HG03045 (cell line): ENCODE results near the gene ZNRF2.
A peak's percentile ranks its signal among the peaks of the same experiment; 100 is the strongest.

Experiments used
- ATAC-seq: cut with Tn5 transposase; IDR thresholded peaks from one replicate; pipeline ENCODE4 v1.9.1; 2021; ENCODE audit warnings: mild to moderate bottlenecking, moderate library complexity; ENCODE audit not compliant: unreplicated experiment

Gene ZNRF2

GRCh38 chr7:30315589-30315988, 31.2 kb downstream of the ZNRF2 start:
- no peak for ATAC-seq

- no peak for ATAC-seq
Measured at GRCh38 chr7:30320392-30320791, 36.0 kb downstream of the ZNRF2 start.

DNA sequence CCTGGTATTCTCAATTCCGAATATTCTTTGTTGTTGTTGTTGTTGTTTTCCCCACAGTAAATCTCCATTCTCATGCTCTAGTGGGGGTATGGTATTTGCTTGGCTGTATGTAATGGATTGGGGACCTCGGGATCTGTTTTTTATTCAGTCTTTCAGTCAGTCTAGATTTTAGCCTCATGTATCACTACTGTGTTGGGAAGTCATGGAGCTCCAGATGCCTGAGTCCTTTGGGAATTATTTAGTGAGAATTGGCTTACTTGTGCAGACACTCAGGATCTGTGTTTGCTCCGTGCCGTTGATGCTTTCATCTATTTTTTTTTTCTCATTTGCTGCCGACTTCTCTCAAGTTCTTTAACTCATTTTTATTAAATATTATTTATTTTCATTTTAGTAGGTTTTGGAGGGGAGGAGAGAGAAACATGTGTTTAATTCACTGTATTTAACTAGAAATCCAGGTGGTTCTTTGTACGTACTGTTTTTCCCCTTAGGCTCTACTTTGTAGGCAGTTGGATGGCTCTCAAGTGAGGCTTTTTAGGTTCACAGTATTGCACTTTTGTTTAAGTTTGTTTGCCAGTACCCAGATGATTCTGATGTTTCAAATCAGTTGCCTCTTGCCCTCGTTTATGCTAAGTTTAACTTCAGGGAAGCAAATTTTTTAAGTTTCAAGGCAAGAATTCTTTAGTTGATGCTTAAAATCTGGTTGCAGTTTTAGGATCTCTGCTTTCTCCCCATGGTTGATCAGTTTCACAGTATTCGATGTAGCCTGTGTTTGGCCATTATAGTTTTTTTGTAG, 36.9 kb downstream of the ZNRF2 start:
- no peak for ATAC-seq

DNA sequence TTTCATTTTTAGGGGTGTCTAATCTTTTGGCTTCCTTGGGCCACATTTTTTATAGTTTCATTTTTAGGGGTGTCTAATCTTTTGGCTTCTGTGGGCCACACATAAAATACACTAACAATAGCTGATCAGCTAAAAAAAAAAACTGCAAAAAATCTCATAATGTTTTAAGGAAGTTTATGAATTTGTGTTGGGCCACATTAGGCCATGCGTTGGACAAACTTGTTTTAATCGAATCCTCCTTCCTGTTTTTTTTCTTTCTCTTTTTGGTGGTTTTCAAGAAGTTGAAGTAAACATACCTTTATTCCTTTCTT, 37.4 kb downstream of the ZNRF2 start:
- no peak for ATAC-seq

DNA sequence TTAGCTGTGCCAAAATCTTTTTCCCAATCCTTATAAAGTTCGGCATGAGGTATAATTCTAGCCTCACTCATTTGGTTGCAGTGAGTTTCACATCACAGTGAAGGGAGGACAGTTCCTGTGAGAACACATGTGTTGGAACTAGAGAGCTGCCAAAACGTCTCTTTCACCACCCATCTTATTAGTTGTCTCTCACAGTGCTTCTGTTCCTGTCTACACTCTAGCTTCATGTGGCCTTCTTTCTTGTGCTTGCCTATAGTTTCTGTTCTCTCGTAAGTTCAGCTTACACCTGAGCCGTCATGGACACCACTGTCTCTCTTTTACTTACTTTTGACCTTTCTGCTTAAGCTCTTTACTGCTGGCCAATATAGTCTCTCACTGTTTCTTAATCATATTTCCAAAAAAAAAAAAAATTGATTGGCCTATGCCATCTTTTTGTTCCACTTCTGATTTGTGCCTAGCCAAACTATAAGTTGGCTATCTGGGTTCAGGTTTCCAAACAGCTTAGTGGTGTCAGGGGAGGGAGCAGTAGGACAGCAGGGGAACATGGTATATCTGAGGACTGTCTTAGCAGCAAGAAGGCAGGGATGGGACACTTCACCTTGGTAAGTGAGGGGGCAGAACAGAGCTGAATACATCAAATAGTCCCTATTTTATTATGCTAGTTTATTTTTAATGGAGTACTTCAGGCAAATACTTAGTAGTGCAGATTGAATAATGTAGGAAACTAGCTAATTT, 38.0 kb downstream of the ZNRF2 start:
- ATAC-seq = peak; percentile 80

DNA sequence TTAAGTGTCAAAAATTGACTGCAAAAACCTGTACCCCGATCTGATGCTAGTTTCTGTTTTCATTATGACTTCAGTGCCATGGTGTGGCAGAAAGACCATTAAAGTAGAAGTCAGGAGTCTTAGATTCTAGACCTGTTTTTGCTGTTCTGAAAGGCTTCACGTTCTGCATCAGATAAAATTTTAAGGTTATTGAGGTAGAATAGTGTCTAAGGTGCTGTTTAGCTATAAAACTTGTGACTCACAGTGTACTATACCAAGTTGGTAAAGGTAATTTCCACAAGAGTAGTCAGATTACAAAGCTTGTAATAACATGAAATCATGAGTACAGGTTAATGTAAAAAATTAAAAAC, 38.6 kb downstream of the ZNRF2 start:
- ATAC-seq = peak; percentile 35

GRCh38 chr7:30327813-30328212, 43.4 kb downstream of the ZNRF2 start:
- ATAC-seq = no peak

- ATAC-seq = no peak
Measured at GRCh38 chr7:30328381-30328780, 44.0 kb downstream of the ZNRF2 start.

GRCh38 chr7:30329716-30330115, 45.3 kb downstream of the ZNRF2 start:
- no peak for ATAC-seq

- peak; percentile 83 for ATAC-seq
Measured at GRCh38 chr7:30330134-30331111, 46.0 kb downstream of the ZNRF2 start.

- no peak for ATAC-seq
Measured at GRCh38 chr7:30331338-30331737, 46.9 kb downstream of the ZNRF2 start.

- ATAC-seq = no peak
Measured at GRCh38 chr7:30332549-30332948, 48.2 kb downstream of the ZNRF2 start.

DNA sequence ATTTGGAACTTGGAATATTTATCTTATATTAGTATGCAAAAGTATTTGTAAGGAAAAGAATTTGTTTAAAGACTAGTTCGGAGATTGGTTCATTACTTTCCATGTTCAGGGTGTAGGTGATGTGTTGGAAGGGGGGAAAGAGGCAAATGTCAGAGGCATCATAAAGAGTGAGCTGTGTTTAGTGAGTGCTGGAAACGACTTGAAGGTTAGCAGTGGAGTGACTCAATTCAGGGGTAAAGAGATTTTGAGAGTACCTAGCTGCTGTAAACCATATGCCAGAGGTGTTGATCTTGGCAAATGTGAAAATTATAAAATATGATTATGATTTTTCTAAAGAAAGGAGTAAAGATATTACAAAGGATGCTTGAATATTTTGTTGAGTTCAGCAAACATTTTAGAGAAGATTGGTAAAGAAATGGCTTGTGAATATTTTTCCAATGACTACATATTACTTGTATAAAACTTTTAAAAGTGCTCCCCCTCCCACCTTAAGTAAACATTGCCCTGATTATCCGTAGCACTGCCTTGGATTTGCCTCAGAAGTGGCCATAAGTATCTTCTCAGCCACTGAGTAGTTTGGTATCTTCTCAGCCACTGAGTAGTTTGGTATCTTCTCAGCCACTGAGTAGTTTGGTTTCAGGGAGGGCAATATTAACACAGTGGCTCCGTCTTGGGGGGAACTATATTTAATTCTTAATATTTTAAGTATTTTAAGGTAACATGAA, 51.5 kb downstream of the ZNRF2 start:
- no peak for ATAC-seq

DNA sequence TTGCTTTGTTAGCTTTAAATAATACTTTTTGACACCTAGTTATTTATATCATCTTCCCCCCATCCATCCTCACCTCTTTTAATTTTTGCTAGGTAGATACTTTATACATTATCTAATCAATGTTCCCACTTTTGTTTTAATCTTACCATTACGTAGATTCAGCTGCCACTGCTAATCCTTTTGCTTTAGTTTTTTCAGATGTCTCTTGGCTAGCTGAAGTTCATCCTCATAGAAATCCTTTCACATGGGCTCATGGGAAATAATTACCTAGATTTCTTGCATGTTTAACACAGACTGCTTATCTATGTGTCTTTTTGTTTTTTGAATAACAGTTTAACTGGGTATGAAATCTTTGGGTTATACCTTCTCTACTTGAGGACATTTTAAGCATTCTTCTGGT, 60.1 kb downstream of the ZNRF2 start:
- ATAC-seq = no peak

GRCh38 chr7:30347226-30348082, 63.1 kb downstream of the ZNRF2 start:
- ATAC-seq = peak; percentile 12

DNA sequence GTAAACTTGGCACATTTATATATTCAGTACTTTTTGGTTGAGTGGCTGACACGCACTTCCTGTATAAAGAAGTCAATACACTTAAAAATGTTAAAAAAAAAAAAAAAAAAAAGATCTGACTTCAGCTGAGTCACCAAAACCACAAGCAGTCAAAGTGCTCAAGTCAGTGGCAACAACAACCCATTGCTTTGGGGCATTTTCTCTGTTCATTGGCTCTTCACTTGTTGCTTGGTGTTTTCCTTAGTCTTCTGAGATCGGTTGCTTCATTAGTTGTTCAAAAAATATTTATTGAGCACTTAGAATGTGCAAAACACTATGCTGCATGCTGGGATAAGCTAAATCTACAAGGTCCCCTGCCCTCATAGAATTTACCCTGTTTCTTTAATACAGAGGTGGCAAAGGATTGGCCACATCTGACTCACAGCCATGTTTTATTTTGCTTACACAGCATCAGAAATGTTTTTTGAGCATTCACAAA, 63.7 kb downstream of the ZNRF2 start:
- ATAC-seq = peak; percentile 82

DNA sequence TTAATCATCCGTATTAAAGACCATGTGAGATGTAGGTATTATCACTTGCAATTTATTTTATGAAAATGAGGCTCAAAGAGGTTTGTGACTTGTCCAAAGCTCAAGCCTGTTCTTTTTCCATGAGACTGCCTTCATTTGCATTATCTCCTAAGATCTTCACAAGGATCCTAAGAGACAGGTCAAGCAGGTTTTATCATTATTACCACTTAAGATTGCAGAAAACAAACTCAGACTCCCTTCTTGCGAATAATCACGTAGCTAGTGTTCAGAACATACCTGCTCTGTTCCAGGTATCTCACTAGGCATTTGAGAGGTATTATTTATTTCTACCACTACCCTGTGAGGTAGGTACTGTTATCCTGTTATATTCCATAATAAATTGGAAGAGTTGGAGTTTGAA, 64.8 kb downstream of the ZNRF2 start:
- no peak for ATAC-seq

DNA sequence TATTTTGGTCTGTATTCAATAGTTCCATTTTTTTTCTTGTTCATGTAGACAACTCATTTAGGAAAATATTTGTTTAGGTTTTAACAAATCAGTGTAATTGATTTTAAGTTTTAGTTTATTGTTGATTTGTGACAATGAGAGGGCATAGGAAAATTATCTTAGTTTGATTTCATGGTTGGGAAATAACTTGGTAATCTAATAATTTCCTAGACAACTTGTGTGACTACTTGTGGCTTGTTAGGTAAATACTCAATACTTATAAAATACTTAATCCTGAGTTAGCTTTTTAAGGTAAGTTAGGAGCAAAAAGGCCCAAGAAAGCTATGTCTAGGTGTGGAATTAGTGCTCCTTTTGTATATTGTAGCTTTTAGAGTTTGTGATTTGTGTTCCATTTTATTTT, 65.4 kb downstream of the ZNRF2 start:
- ATAC-seq = no peak

DNA sequence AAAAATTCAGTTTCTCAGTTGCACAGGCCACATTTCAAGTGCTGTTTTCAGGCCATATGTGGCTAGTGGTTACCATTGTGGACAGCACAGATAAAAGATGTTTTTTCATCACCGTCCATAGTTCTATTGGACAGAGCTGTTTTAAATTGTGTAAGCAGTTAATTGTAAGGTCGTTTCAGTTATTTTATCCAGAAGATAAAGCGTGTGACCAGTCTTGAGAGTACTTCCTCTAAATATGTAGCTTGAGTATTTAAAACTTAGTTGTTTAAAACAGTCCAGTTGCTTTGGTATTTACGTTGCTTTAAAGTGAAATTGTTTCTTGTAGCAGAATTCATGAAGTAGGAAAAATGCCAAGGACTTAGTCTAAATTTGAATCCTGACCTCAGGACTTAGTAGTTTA, 66.9 kb downstream of the ZNRF2 start:
- ATAC-seq = no peak

- no peak for ATAC-seq
Measured at GRCh38 chr7:30351724-30352123, 67.3 kb downstream of the ZNRF2 start.
